Naive thymus-derived CD4-positive, alpha-beta T cell (primary cell): Measurements from ENCODE around the gene ALDOA. TPM values are rescaled to one million over a fixed set of nuclear protein-coding genes. Genes with fewer than 3 reads are reported as not detected.
"Not testable (repeated sequence)": the region's sequence is repeated elsewhere in the genome, so short reads cannot be mapped to it uniquely, and the experiment has no call there.

Source experiments
- ATAC-seq: fragments of 150-1000 bp; cut with Tn5 transposase; 2 replicates; pipeline ENCODE4 v1.10.0; 2021; ENCODE audit warnings: mild to moderate bottlenecking, moderate library complexity
- CTCF ChIA-PET: fragments of 350-600 bp; sonication (Branson Sonifier 250); formaldehyde crosslinking; loops from one replicate; lab custom pipeline; 2021; ENCODE audit warnings: antibody characterized with exemption; lab: Charles Lee
- POLR2A ChIA-PET: fragments of 350-600 bp; sonication (Branson Sonifier 250); formaldehyde crosslinking; loops from one replicate; lab custom pipeline; 2021; ENCODE audit warnings: antibody characterized with exemption, inconsistent platforms; lab: Charles Lee
- DNase-seq, 9 donors: peaks; one replicate each; pipeline versions ENCODE4 v3.0.0 to v3.0.0-alpha.2; 2020 to 2022; ENCODE audit warnings: mixed read lengths in 1 of 9
- H3K27ac ChIP-seq: one replicate; pipeline ENCODE4 v1.7.0; 2013; ENCODE audit warnings: mild to moderate bottlenecking, low read depth, low read length, moderate library complexity
- H3K27me3 ChIP-seq, 2 donors: one replicate each; pipeline ENCODE4 v1.7.0; 2013; ENCODE audit warnings: low read length in 2 of 2, mild to moderate bottlenecking in 2 of 2, moderate library complexity in 2 of 2; ENCODE audit not compliant: control insufficient read depth in 2 of 2, insufficient read depth in 2 of 2
- H3K36me3 ChIP-seq, 3 experiments: 1 replicate in 2 of 3; 2 replicates in 1 of 3; pipeline ENCODE4 v1.7.0; 2013; ENCODE audit warnings: low read length in 3 of 3, mild to moderate bottlenecking in 3 of 3, moderate library complexity in 1 of 3; ENCODE audit not compliant: insufficient read depth in 3 of 3, control insufficient read depth in 2 of 3
- H3K4me1 ChIP-seq, 2 donors: one replicate each; pipeline ENCODE4 v1.7.0; 2013; ENCODE audit warnings: low read length in 2 of 2, mild to moderate bottlenecking in 2 of 2, moderate library complexity in 1 of 2; ENCODE audit not compliant: control insufficient read depth in 2 of 2, insufficient read depth in 2 of 2
- H3K4me3 ChIP-seq: 2 replicates; pipeline ENCODE4 v1.7.0; 2013; ENCODE audit warnings: mild to moderate bottlenecking, low read length
- H3K9me3 ChIP-seq, 3 experiments: 1 replicate in 2 of 3; 2 replicates in 1 of 3; pipeline ENCODE4 v1.7.0; 2013; ENCODE audit warnings: low read length in 3 of 3; ENCODE audit not compliant: control insufficient read depth in 2 of 3
- H3K27ac Mint-ChIP-seq, 9 donors: one replicate each; pipeline ENCODE4 v1.8.0; 2020 to 2022; ENCODE audit warnings: mixed read lengths in 9 of 9, mild to moderate bottlenecking in 8 of 9, moderate library complexity in 5 of 9, inconsistent platforms in 2 of 9
- H3K27me3 Mint-ChIP-seq, 5 donors: one replicate each; pipeline ENCODE4 v1.8.0; 2021 to 2022; ENCODE audit warnings: mixed read lengths in 5 of 5, mild to moderate bottlenecking in 1 of 5
- H3K36me3 Mint-ChIP-seq, 5 donors: one replicate each; pipeline ENCODE4 v1.8.0; 2020 to 2022; ENCODE audit warnings: mixed read lengths in 5 of 5, mild to moderate bottlenecking in 3 of 5, inconsistent platforms in 1 of 5
- H3K4me1 Mint-ChIP-seq, 7 donors: one replicate each; pipeline ENCODE4 v1.8.0; 2020 to 2022; ENCODE audit warnings: mixed read lengths in 7 of 7, mild to moderate bottlenecking in 3 of 7, inconsistent platforms in 1 of 7
- H3K4me3 Mint-ChIP-seq, 10 donors: one replicate each; pipeline ENCODE4 v1.8.0; 2020 to 2022; ENCODE audit warnings: mild to moderate bottlenecking in 10 of 10, mixed read lengths in 10 of 10, moderate library complexity in 6 of 10, inconsistent platforms in 2 of 10
- H3K9me3 Mint-ChIP-seq, 11 donors: one replicate each; pipeline ENCODE4 v1.8.0; 2020 to 2022; ENCODE audit warnings: mixed read lengths in 11 of 11, mild to moderate bottlenecking in 4 of 11, inconsistent platforms in 1 of 11, moderate library complexity in 1 of 11
- intact Hi-C, 2 donors: fragments of 100-400 bp; cut with micrococcal nuclease; formaldehyde crosslinking; loops; one replicate each; pipeline ENCODE4 v1.15.1; 2023
- polyA plus RNA-seq, 2 donors: library from polyadenylated mRNA; unstranded; fragments of 300-500 nt; fragmentation: Illumina TruSeq; gene quantifications; one replicate each; pipeline ENCODE4 v1.2.3, GENCODE V29; 2021
- total RNA-seq, 6 experiments: library from RNA in 5 of 6; stranded (reverse) in 5 of 6; gene quantifications; 1 replicate in 5 of 6; 2 replicates in 1 of 6; pipeline ENCODE4 v1.2.3 and lab custom pipeline; 2021 to 2026

The ALDOA gene
- total and polyA plus RNA-seq, 7 experiments from 2014 or later, result 356 to 1,619 (median 627) TPM

DNA sequence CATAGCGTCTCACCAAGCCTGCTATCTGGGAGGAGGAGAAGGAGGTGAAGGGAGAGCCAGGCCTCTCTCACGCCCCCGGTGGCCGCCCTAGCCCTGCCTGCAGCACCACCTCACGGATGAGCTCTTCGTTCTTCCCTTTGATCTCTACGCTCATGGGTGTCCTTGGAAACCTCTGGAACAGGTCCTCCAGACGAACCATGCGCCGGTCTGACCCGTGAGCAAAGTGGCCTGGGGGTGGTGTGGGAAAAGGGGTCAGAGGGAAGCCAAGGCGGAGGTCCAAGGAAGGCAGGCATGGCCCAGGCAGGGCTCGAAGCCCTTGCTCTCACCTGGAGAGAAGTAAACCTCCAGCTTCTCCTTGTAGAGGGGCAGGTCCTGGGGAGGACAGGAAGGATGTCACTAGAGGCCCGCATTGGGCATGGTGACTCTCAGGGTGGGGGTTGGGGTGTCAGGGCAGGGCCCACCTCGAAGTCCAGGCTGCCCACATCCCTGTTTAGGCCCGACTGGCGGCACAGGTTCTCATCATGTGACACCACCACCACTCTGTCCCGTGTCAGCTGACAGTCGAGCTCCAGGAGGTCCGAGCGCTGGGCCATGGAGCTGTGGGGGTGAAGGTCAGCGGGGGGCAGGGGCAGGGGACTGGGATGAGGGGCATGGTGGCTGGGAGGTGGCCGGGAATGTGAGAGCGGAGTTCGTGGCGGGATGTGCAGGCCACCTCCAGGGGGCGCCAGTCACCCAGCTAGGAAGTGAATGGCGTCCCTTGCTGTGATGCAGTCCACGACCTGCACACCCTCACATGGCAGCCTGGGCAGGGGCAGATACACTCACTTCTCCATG is 46.9 kb downstream of the ALDOA start:
- Mint-ChIP-seq H3K27me3 (no peaks in the 10 kb centered on the region), H3K27ac (peak overlapping the region in 2 of 9 donors; percentile 12 to 38), H3K4me3 (no peak overlapping the region), H3K36me3 (peaks cover 0 to 25% (median 7%) of the 10 kb centered on the region in 5 donors), H3K9me3 (peaks cover 0 to 2% (median 0%) of the 10 kb centered on the region in 11 donors), H3K4me1 (peaks cover 6 to 15% (median 11%) of the 10 kb centered on the region in 7 donors)
- Histone ChIP-seq H3K4me3 (no peak overlapping the region), H3K9me3 (no peaks in the 10 kb centered on the region), H3K36me3 (peaks cover 0 to 62% (median 8%) of the 10 kb centered on the region in 3 experiments), H3K27me3 (no peaks in the 10 kb centered on the region), H3K27ac (no peak overlapping the region), H3K4me1 (no peaks in the 10 kb centered on the region)
- CTCF ChIA-PET, result interaction anchor here (0.7 to 1.4 kb wide), 8 partner anchors 9 to 516 kb away, joined by 3 to 5 read pairs (median 3); partner anchors contain the start of gene CORO1A
- ATAC-seq (peak; percentile 60), DNase-seq (peak in 7 of 9 donors; percentile 31 to 76 (median 35))
- POLR2A ChIA-PET, result interaction anchor here (1.2 to 12.0 kb wide), 5 partner anchors 8 to 72 kb away, joined by 3 to 116 read pairs (median 7); partner anchors contain the start of genes CORO1A and TBX6
- intact Hi-C loops, result loop anchor here in 1 of 2 donors (1.0 kb wide), 2 partner anchors 44 to 297 kb away; no protein-coding TSS in a partner anchor

GRCh38 chr16:30113031-30113710 is 47.6 kb downstream of the ALDOA start, which contains the start of gene GDPD3:
Gene GDPD3 (minus strand): TSS chr16:30113537. CDS start chr16:30113478, 59 bp downstream.
- H3K27ac Mint-ChIP-seq, result peak within 1 kb of the TSS in 4 of 9 donors; percentile 5 to 65 (median 44)
- H3K9me3 ChIP-seq, result no peaks in the 10 kb centered on the region
- peaks cover 0 to 19% (median 7%) of the 10 kb centered on the region in 5 donors for H3K36me3 Mint-ChIP-seq

GRCh38 chr16:30113711-30114333 is 48.3 kb downstream of the ALDOA start:
- CTCF ChIA-PET, result no interaction called here
- no peak overlapping the region for H3K27ac ChIP-seq
- H3K4me3 Mint-ChIP-seq, result peak overlapping the region in 1 of 10 donors; percentile 17
- H3K4me1 Mint-ChIP-seq, result peaks cover 6 to 15% (median 11%) of the 10 kb centered on the region in 7 donors
- peaks cover 0 to 19% (median 7%) of the 10 kb centered on the region in 5 donors for H3K36me3 Mint-ChIP-seq
- H3K9me3 ChIP-seq, result no peaks in the 10 kb centered on the region
- H3K9me3 Mint-ChIP-seq, result peaks cover 0 to 2% (median 0%) of the 10 kb centered on the region in 11 donors
- peak overlapping the region in 4 of 9 donors; percentile 5 to 65 (median 44) for H3K27ac Mint-ChIP-seq
- DNase-seq (no peak), ATAC-seq (no peak)
- H3K4me1 ChIP-seq, result no peaks in the 10 kb centered on the region
- no peaks in the 10 kb centered on the region for H3K27me3 Mint-ChIP-seq
- H3K36me3 ChIP-seq, result peaks cover 0 to 64% (median 9%) of the 10 kb centered on the region in 3 experiments
- no peak overlapping the region for H3K4me3 ChIP-seq
- no peaks in the 10 kb centered on the region for H3K27me3 ChIP-seq
- POLR2A ChIA-PET, result interaction anchor here (1.0 to 12.0 kb wide), 3 partner anchors 23 to 71 kb away, joined by 3 to 116 read pairs (median 3); partner anchors contain the start of genes CORO1A and TBX6
- intact Hi-C loops, result no loop called here

More at GRCh38 chr16:30113031-30113710, 47.6 kb downstream of the ALDOA start, which contains the start of gene GDPD3:
- Histone ChIP-seq H3K27me3 (no peaks in the 10 kb centered on the region), H3K4me1 (no peaks in the 10 kb centered on the region), H3K4me3 (no peak within 1 kb of the TSS), H3K36me3 (peaks cover 0 to 64% (median 9%) of the 10 kb centered on the region in 3 experiments), H3K27ac (no peak within 1 kb of the TSS)
- H3K4me1 Mint-ChIP-seq, result peaks cover 6 to 15% (median 11%) of the 10 kb centered on the region in 7 donors
- peaks cover 0 to 2% (median 0%) of the 10 kb centered on the region in 11 donors for H3K9me3 Mint-ChIP-seq
- H3K4me3 Mint-ChIP-seq, result peak within 1 kb of the TSS in 1 of 10 donors; percentile 17
- intact Hi-C loops, result no loop called here
- CTCF ChIA-PET, result interaction anchor here (1.2 to 1.4 kb wide), 3 partner anchors 8 to 305 kb away, joined by 3 to 5 read pairs (median 3); no protein-coding TSS in a partner anchor
- POLR2A ChIA-PET, result interaction anchor here (1.0 to 12.0 kb wide), 5 partner anchors 8 to 72 kb away, joined by 3 to 116 read pairs (median 4); partner anchors contain the start of gene CORO1A
- no peaks in the 10 kb centered on the region for H3K27me3 Mint-ChIP-seq
- DNase-seq (no peak), ATAC-seq (peak; percentile 6)

DNA sequence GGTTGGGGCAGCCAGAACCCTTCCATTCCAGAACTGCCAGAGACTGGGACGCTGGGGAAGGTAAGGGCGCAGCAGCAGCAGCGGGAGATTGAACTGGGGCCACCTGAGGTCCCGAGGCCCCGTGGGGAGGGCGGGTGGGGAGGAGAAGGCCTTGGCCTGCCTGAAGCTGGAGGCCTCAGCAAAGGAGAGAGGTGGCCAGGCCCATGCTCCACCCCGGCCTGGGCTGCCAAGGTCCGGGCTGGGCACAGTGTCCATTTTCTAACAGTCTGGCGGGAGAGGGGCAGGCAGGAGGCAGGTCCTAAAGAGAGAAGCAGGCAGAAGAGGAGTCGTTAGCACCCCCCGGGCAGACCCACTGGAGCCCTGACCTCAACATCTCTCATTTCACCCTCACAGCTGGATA is 48.9 kb downstream of the ALDOA start:
- peak overlapping the region in 4 of 9 donors; percentile 32 to 59 (median 44) for H3K27ac Mint-ChIP-seq
- ChIA-PET POLR2A (interaction anchor here (1.2 to 12.0 kb wide), 3 partner anchors 23 to 70 kb away, joined by 3 to 116 read pairs (median 4); partner anchors contain the start of genes CORO1A and TBX6), CTCF (interaction anchor here (0.6 to 1.6 kb wide), 2 partner anchors 24 to 68 kb away, joined by 3 read pairs; no protein-coding TSS in a partner anchor)
- peaks cover 0 to 67% (median 9%) of the 10 kb centered on the region in 3 experiments for H3K36me3 ChIP-seq
- no peak for DNase-seq
- no peak overlapping the region for H3K27ac ChIP-seq
- H3K27me3 Mint-ChIP-seq, result no peaks in the 10 kb centered on the region
- no peaks in the 10 kb centered on the region for H3K4me1 ChIP-seq
- H3K4me3 Mint-ChIP-seq, result peak overlapping the region in 1 of 10 donors; percentile 39
- peaks cover 10 to 18% (median 15%) of the 10 kb centered on the region in 7 donors for H3K4me1 Mint-ChIP-seq
- H3K9me3 Mint-ChIP-seq, result peaks cover 0 to 3% (median 0%) of the 10 kb centered on the region in 11 donors
- ATAC-seq, result no peak
- H3K36me3 Mint-ChIP-seq, result peaks cover 0 to 23% (median 8%) of the 10 kb centered on the region in 5 donors
- intact Hi-C loops, result no loop called here
- no peaks in the 10 kb centered on the region for H3K27me3 ChIP-seq
- H3K4me3 ChIP-seq, result no peak overlapping the region
- H3K9me3 ChIP-seq, result no peaks in the 10 kb centered on the region

DNA sequence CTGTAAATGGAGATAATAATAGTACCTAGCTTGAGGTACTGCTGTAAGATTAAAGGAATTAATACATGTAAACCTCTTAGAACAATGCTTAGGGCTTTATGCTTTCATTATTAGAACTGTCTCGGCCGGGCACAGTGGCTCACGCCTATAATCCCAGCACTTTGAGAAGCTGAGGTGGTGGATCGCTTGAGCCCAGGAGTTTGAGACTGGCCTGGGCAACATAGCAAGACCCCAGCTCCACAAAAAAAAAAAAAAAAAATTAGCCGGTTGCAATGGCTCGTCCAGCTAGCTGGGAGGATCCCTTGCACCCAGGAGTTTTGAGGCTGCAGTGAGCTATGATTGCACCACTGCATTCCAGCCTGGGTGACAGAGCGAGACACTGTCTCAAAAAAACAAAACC is 49.3 kb downstream of the ALDOA start:
- peaks cover 0 to 24% (median 10%) of the 10 kb centered on the region in 5 donors for H3K36me3 Mint-ChIP-seq

More for the DNA sequence above, 49.3 kb downstream of the ALDOA start:
- Mint-ChIP-seq H3K4me3 (peak overlapping the region in 4 of 10 donors; percentile 11 to 56 (median 28)), H3K27ac (peak overlapping the region in 5 of 9 donors; percentile 28 to 78 (median 41)), H3K4me1 (peaks cover 11 to 21% (median 18%) of the 10 kb centered on the region in 7 donors)
- CTCF ChIA-PET, result interaction anchor here (0.6 to 1.6 kb wide), 2 partner anchors 23 to 67 kb away, joined by 3 read pairs; no protein-coding TSS in a partner anchor
- H3K4me3 ChIP-seq, H3K27me3 Mint-ChIP-seq, intact Hi-C loops, H3K9me3 Mint-ChIP-seq, H3K27ac ChIP-seq, H3K27me3 ChIP-seq, ATAC-seq, DNase-seq, H3K9me3 ChIP-seq, H3K4me1 ChIP-seq: not testable (repeated sequence)
- H3K36me3 ChIP-seq, result peaks cover 0 to 67% (median 9%) of the 10 kb centered on the region in 3 experiments
- POLR2A ChIA-PET, result interaction anchor here (0.5 to 12.0 kb wide), 5 partner anchors 21 to 72 kb away, joined by 3 to 116 read pairs (median 3); partner anchors contain the start of genes CORO1A and TBX6
